HFF-Myc (cell line): ENCODE results near the gene CPT1B.
"Not testable (repeated sequence)": the region's sequence is repeated elsewhere in the genome, so short reads cannot be mapped to it uniquely, and the experiment has no call there.

ENCODE experiments used
- DNase-seq: peaks from one replicate; pipeline ENCODE4 v3.0.0-alpha.2; 2011; ENCODE audit warnings: low read depth; ENCODE audit errors: extremely low read depth
- H3K4me3 ChIP-seq: replicated peaks from 2 replicates; pipeline ENCODE4 v1.5.1; 2011; ENCODE audit warnings: low read depth, mild to moderate bottlenecking, control low read depth, low read length
- CTCF ChIP-seq: IDR thresholded peaks from 2 replicates; pipeline ENCODE4 v1.5.1; 2012; ENCODE audit warnings: mild to moderate bottlenecking, low read depth, low read length, control low read depth; ENCODE audit errors: missing control alignments

Gene CPT1B

DNA sequence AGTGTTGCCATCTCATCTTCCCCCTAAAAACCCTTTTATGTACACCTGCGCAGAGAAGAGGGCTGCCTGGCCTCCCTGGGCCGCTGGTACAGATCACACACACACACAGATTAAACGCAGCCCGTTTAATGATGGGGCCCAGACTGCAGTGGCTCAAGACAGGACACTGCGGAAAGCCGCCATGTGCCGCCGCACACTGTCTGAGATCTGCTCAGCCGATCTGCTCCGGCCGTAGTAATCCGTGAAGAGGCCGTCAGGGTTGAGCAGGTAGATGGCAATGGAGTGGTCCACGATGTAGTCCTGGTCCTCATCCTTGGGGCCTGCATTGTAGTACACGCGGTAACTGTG, 54.8 kb downstream of the CPT1B start:
- TF ChIP-seq CTCF, result no peak
- no peak for DNase-seq
- no peak overlapping the region for H3K4me3 ChIP-seq

GRCh38 chr22:50522806-50523438, 55.3 kb downstream of the CPT1B start:
- no peak for TF ChIP-seq CTCF
- DNase-seq, result no peak
- no peak overlapping the region for H3K4me3 ChIP-seq

- no peak for DNase-seq
- no peak overlapping the region for H3K4me3 ChIP-seq
- TF ChIP-seq CTCF, result no peak
These were observed 55.9 kb downstream of the CPT1B start for GRCh38 chr22:50522208-50522805.

- H3K4me3 ChIP-seq, result no peak overlapping the region
- TF ChIP-seq CTCF, result no peak
- DNase-seq, result no peak
These were observed 56.5 kb downstream of the CPT1B start for GRCh38 chr22:50521710-50522109.

DNA sequence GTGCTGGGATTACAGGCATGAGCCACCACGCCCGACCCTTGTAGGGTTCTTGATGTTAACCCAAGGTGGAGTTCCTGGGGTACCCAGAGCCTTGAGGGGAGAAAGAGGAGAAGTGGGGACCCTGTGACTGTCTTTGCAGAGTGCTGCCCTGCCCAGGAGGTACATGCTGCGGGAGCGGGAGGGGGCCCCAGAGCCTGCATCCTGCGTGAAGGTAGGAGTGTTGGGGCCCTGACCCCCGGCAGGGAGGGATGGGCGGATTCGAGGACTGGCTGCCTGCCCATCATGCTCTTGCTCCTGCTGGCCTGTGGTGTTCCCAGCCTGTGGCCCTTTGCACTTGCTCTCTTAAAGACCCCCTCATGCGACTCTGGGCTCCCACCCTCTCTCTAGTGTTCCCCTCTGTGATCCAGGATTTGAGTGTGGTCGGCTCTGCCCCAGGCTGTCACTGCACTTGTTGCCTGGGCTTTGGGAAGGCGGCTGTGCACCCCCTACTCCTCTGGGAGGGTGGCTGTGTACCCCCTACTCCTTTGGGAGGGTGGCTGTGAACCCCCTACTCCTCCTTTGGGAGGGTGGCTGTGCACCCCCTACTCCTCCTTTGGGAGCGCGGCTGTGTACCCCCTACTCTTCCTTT, 57.3 kb downstream of the CPT1B start:
- DNase-seq, result no peak
- TF ChIP-seq CTCF, result no peak
- no peak overlapping the region for H3K4me3 ChIP-seq

DNA sequence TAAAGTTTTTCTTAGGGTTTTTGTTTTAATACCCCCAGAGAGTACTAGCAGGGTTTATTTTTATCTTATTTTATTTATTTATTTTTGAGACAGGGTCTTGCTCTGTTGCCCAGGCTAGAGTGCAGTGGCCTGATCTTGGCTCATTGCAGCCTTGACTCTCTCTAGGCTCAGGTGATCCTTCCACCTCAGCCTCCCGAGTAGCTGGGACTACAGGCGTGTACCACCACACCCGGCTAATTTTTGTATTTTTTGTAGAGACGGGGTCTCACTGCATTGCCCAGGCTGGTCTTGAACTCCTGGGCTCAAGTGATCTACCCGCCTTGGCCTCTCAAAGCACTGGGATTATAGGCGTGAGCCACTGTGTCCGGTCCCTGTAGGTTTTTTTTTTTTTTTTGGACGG, 58.0 kb downstream of the CPT1B start:
- not testable (repeated sequence) for DNase-seq, H3K4me3 ChIP-seq

DNA sequence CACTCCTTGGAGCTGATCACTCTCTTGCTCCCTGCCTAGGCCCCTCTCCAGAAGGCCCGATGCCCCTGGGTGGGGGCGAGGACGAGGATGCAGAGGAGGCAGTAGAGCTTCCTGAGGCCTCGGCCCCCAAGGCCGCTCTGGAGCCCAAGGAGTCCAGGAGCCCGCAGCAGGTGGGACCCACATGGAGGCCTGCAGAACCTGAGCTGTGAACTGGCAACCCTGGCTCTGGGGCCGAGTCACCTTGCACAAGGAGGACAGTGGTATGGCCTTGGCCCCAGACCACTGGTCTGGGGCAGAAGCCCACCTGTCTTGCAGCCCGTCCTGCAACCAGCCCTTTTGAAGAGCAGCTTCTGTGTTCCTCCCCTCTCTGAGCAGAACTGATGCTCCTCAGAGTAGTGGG, 59.1 kb downstream of the CPT1B start:
- no peak for DNase-seq
- H3K4me3 ChIP-seq, result no peak overlapping the region
- no peak for TF ChIP-seq CTCF
